ENCODE measurements around the gene ACOT9.

DNA sequence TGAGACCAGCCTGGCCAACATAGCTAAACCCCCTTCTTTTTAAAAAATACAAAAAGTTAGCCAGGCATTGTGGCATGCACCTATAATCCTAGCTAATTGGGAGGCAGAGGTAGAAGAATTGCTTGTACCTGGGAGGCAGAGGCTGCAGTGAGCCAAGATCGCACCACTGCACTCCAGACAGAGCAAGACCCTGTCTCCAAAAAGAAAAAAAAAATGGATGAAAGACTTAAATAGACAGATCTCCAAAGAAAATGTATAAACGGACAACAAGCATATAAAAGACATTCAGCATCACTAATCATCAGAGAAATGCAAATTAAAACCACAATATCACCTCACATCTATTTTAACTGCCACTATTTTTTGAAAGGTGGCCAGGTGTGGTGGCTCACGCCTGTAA lies 33.3 kb upstream of the ACOT9 start:
- TF ChIP-seq, protein P1, sequence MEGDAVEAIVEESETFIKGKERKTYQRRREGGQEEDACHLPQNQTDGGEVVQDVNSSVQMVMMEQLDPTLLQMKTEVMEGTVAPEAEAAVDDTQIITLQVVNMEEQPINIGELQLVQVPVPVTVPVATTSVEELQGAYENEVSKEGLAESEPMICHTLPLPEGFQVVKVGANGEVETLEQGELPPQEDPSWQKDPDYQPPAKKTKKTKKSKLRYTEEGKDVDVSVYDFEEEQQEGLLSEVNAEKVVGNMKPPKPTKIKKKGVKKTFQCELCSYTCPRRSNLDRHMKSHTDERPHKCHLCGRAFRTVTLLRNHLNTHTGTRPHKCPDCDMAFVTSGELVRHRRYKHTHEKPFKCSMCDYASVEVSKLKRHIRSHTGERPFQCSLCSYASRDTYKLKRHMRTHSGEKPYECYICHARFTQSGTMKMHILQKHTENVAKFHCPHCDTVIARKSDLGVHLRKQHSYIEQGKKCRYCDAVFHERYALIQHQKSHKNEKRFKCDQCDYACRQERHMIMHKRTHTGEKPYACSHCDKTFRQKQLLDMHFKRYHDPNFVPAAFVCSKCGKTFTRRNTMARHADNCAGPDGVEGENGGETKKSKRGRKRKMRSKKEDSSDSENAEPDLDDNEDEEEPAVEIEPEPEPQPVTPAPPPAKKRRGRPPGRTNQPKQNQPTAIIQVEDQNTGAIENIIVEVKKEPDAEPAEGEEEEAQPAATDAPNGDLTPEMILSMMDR (conservative IDR thresholded peaks at IDR 0.05): no peak
- TF ChIP-seq ZFX (IDR thresholded peaks at IDR 0.05): no peak

Measured in C4-2B (cell line).